HG03025 (cell line): ENCODE measurements around the gene LLGL1.
"Not testable (repeated sequence)": the region's sequence is repeated elsewhere in the genome, so short reads cannot be mapped to it uniquely, and the experiment has no call there.

ENCODE experiments used
- ATAC-seq: cut with Tn5 transposase; IDR thresholded peaks from one replicate; pipeline ENCODE4 v1.9.1; 2021; ENCODE audit warnings: mild to moderate bottlenecking, moderate library complexity; ENCODE audit not compliant: unreplicated experiment, low FRiP score

LLGL1 gene

GRCh38 chr17:18191967-18192366 lies 33.5 kb upstream of the LLGL1 start:
- no peak for ATAC-seq

- ATAC-seq = no peak
Observed at GRCh38 chr17:18194394-18194793, 31.0 kb upstream of the LLGL1 start.

GRCh38 chr17:18194804-18195203 lies 30.6 kb upstream of the LLGL1 start:
- no peak for ATAC-seq

- no peak for ATAC-seq
Observed at GRCh38 chr17:18195246-18195645, 30.2 kb upstream of the LLGL1 start.

GRCh38 chr17:18197535-18198194 lies 27.8 kb upstream of the LLGL1 start:
- ATAC-seq = no peak

GRCh38 chr17:18198530-18198929 lies 26.9 kb upstream of the LLGL1 start:
- ATAC-seq = no peak

GRCh38 chr17:18201108-18201507 lies 24.3 kb upstream of the LLGL1 start:
- ATAC-seq = no peak

GRCh38 chr17:18203308-18203707 lies 22.1 kb upstream of the LLGL1 start:
- no peak for ATAC-seq

- no peak for ATAC-seq
Observed at GRCh38 chr17:18205861-18206260, 19.6 kb upstream of the LLGL1 start.

- no peak for ATAC-seq
Observed at GRCh38 chr17:18206962-18207361, 18.5 kb upstream of the LLGL1 start.

- no peak for ATAC-seq
Observed at GRCh38 chr17:18208092-18208491, 17.3 kb upstream of the LLGL1 start.

- no peak for ATAC-seq
Observed at GRCh38 chr17:18213666-18214270, 11.7 kb upstream of the LLGL1 start.

GRCh38 chr17:18216906-18217305 lies 8.5 kb upstream of the LLGL1 start:
- not testable (repeated sequence) for ATAC-seq

- no peak for ATAC-seq
Observed at GRCh38 chr17:18217412-18218015, 7.9 kb upstream of the LLGL1 start.

GRCh38 chr17:18218756-18219415 lies 6.5 kb upstream of the LLGL1 start:
- no peak for ATAC-seq

- ATAC-seq = no peak
Observed at GRCh38 chr17:18224053-18224386, 1.4 kb upstream of the LLGL1 start.

- ATAC-seq = no peak
Observed at GRCh38 chr17:18224387-18225120, 881 bp upstream of the LLGL1 start.

- peak; percentile 24 for ATAC-seq
Observed at GRCh38 chr17:18225642-18226283, 328 bp downstream of the LLGL1 start.

GRCh38 chr17:18226284-18226945 lies 980 bp downstream of the LLGL1 start:
- no peak for ATAC-seq

GRCh38 chr17:18227635-18228034 lies 2.2 kb downstream of the LLGL1 start:
- ATAC-seq = no peak
